Kasumi-1 (cell line): ENCODE data around the gene C1orf167.

Source experiments
- DNase-seq, 2 experiments: peaks; one replicate each; lab custom pipeline; 2025; lab: John Stamatoyannopoulos, UW

Gene C1orf167

GRCh38 chr1:11784993-11785769 lies 23.2 kb downstream of the C1orf167 start:
- DNase-seq, result no peak

GRCh38 chr1:11786168-11786567 lies 24.2 kb downstream of the C1orf167 start:
- no peak for DNase-seq

- DNase-seq, result no peak
Measured at GRCh38 chr1:11787251-11787803, 25.3 kb downstream of the C1orf167 start.

- DNase-seq, result no peak
Measured at GRCh38 chr1:11787804-11788436, 25.9 kb downstream of the C1orf167 start.

- no peak for DNase-seq
Measured at GRCh38 chr1:11788549-11789053, 26.6 kb downstream of the C1orf167 start.

GRCh38 chr1:11789126-11790067 lies 27.4 kb downstream of the C1orf167 start:
- no peak for DNase-seq

- no peak for DNase-seq
Measured at GRCh38 chr1:11790101-11790879, 28.3 kb downstream of the C1orf167 start.

GRCh38 chr1:11790880-11791715 lies 29.1 kb downstream of the C1orf167 start:
- DNase-seq, result no peak

GRCh38 chr1:11792106-11792505 lies 30.1 kb downstream of the C1orf167 start:
- DNase-seq, result no peak

GRCh38 chr1:11793819-11794218 lies 31.8 kb downstream of the C1orf167 start:
- no peak for DNase-seq

- DNase-seq, result no peak
Measured at GRCh38 chr1:11794446-11795237, 32.6 kb downstream of the C1orf167 start.

GRCh38 chr1:11795238-11795890 lies 33.4 kb downstream of the C1orf167 start:
- DNase-seq, result no peak

- no peak for DNase-seq
Measured at GRCh38 chr1:11796036-11796828, 34.2 kb downstream of the C1orf167 start.

- DNase-seq, result no peak
Measured at GRCh38 chr1:11797525-11798216, 35.7 kb downstream of the C1orf167 start.

GRCh38 chr1:11799099-11799498 lies 37.1 kb downstream of the C1orf167 start:
- DNase-seq, result no peak

- no peak for DNase-seq
Measured at GRCh38 chr1:11799896-11800295, 37.9 kb downstream of the C1orf167 start.

- no peak for DNase-seq
Measured at GRCh38 chr1:11800391-11800755, 38.4 kb downstream of the C1orf167 start.
